Measurements from ENCODE around the gene COL15A1.

COL15A1 gene

GRCh38 chr9:98968601-98969337, 25.1 kb downstream of the COL15A1 start:
- Histone ChIP-seq H2BK120ac (ENCODE audit: insufficient read depth, low read length, poor library complexity) (no peak overlapping the region), H3K9ac (ENCODE audit: low read length) (no peak overlapping the region), H3K4ac (ENCODE audit: low read depth, low read length) (no peak overlapping the region), H3K27me3 (ENCODE audit: insufficient read depth, low read length) (no peaks in the 10 kb centered on the region), H4K8ac (ENCODE audit: low read depth, low read length) (no peak overlapping the region), H4K12ac (ENCODE audit: low read depth, low read length) (no peak overlapping the region), H2AK5ac (ENCODE audit: low read length) (no peak overlapping the region), H2BK12ac (ENCODE audit: low read length) (no peak overlapping the region), H3K4me1 (ENCODE audit: control insufficient read depth in 1 of 2, insufficient read depth in 2 of 2, low read length in 2 of 2) (peaks cover 7 to 8% of the 10 kb centered on the region in 2 experiments), H3K79me2 (ENCODE audit: control insufficient read depth, insufficient read depth, low read length, poor library complexity) (no peaks in the 10 kb centered on the region), H3K4me2 (ENCODE audit: low read length) (no peak overlapping the region), H3K14ac (ENCODE audit: low read length) (no peak overlapping the region), H3K18ac (ENCODE audit: low read length) (no peak overlapping the region), H3K27ac (ENCODE audit: low read depth, low read length) (no peak overlapping the region), H3K23ac (ENCODE audit: low read length) (no peak overlapping the region), H3K4me3 (ENCODE audit: low read depth, low read length) (no peak overlapping the region), H2BK5ac (ENCODE audit: low read depth, low read length, poor library complexity) (no peak overlapping the region), H2AFZ (ENCODE audit: insufficient read depth, low read length, poor library complexity) (no peak overlapping the region), H3K36me3 (ENCODE audit: control insufficient read depth in 1 of 2, insufficient read depth in 2 of 2, low read length in 2 of 2) (no peaks in the 10 kb centered on the region), H4K91ac (ENCODE audit: low read depth, low read length) (no peak overlapping the region), H3K79me1 (ENCODE audit: low read length) (no peaks in the 10 kb centered on the region), H3K9me3 (ENCODE audit: insufficient read depth, low read depth, low read length) (peaks cover 1% of the 10 kb centered on the region)
- no peak for DNase-seq
- WGBS (ENCODE audit: extremely low coverage, insufficient coverage, insufficient read length) = no CpG with 5 or more reads among the region's 6 CpGs

GRCh38 chr9:98970532-98971041, 26.9 kb downstream of the COL15A1 start:
- DNase-seq = no peak
- H3K4me1 ChIP-seq (ENCODE audit: control insufficient read depth in 1 of 2, insufficient read depth in 2 of 2, low read length in 2 of 2) = peaks cover 10 to 11% of the 10 kb centered on the region in 2 experiments
- H3K27me3 ChIP-seq (ENCODE audit: insufficient read depth, low read length) = no peaks in the 10 kb centered on the region
- H3K9me3 ChIP-seq (ENCODE audit: insufficient read depth, low read depth, low read length) = peaks cover 1% of the 10 kb centered on the region
- H3K18ac ChIP-seq (ENCODE audit: low read length) = no peak overlapping the region
- no peak overlapping the region for H4K91ac ChIP-seq (ENCODE audit: low read depth, low read length)
- H2BK12ac ChIP-seq (ENCODE audit: low read length) = no peak overlapping the region
- no peak overlapping the region for H4K12ac ChIP-seq (ENCODE audit: low read depth, low read length)
- H2BK120ac ChIP-seq (ENCODE audit: insufficient read depth, low read length, poor library complexity) = no peak overlapping the region
- no peak overlapping the region for H2AFZ ChIP-seq (ENCODE audit: insufficient read depth, low read length, poor library complexity)
- WGBS (ENCODE audit: extremely low coverage, insufficient coverage, insufficient read length) = 100% methylated on average over 6 of the region's 7 CpGs
- no peak overlapping the region for H2BK5ac ChIP-seq (ENCODE audit: low read depth, low read length, poor library complexity)
- H3K36me3 ChIP-seq (ENCODE audit: control insufficient read depth in 1 of 2, insufficient read depth in 2 of 2, low read length in 2 of 2) = no peaks in the 10 kb centered on the region
- no peaks in the 10 kb centered on the region for H3K79me1 ChIP-seq (ENCODE audit: low read length)
- H3K79me2 ChIP-seq (ENCODE audit: control insufficient read depth, insufficient read depth, low read length, poor library complexity) = no peaks in the 10 kb centered on the region
- no peak overlapping the region for H3K23ac ChIP-seq (ENCODE audit: low read length)
- H3K4me2 ChIP-seq (ENCODE audit: low read length) = no peak overlapping the region
- H2AK5ac ChIP-seq (ENCODE audit: low read length) = no peak overlapping the region
- no peak overlapping the region for H3K4me3 ChIP-seq (ENCODE audit: low read depth, low read length)
- H3K27ac ChIP-seq (ENCODE audit: low read depth, low read length) = no peak overlapping the region
- no peak overlapping the region for H3K9ac ChIP-seq (ENCODE audit: low read length)
- H4K8ac ChIP-seq (ENCODE audit: low read depth, low read length) = no peak overlapping the region
- H3K14ac ChIP-seq (ENCODE audit: low read length) = no peak overlapping the region
- H3K4ac ChIP-seq (ENCODE audit: low read depth, low read length) = no peak overlapping the region

- Histone ChIP-seq H4K12ac (ENCODE audit: low read depth, low read length) (no peak overlapping the region), H3K27me3 (ENCODE audit: insufficient read depth, low read length) (no peaks in the 10 kb centered on the region), H3K4ac (ENCODE audit: low read depth, low read length) (no peak overlapping the region), H3K4me3 (ENCODE audit: low read depth, low read length) (no peak overlapping the region), H3K4me2 (ENCODE audit: low read length) (no peak overlapping the region), H2AFZ (ENCODE audit: insufficient read depth, low read length, poor library complexity) (no peak overlapping the region), H3K14ac (ENCODE audit: low read length) (no peak overlapping the region), H4K8ac (ENCODE audit: low read depth, low read length) (no peak overlapping the region), H3K9ac (ENCODE audit: low read length) (no peak overlapping the region), H3K18ac (ENCODE audit: low read length) (no peak overlapping the region), H3K36me3 (ENCODE audit: control insufficient read depth in 1 of 2, insufficient read depth in 2 of 2, low read length in 2 of 2) (no peaks in the 10 kb centered on the region), H3K23ac (ENCODE audit: low read length) (no peak overlapping the region), H3K27ac (ENCODE audit: low read depth, low read length) (no peak overlapping the region), H3K4me1 (ENCODE audit: control insufficient read depth in 1 of 2, insufficient read depth in 2 of 2, low read length in 2 of 2) (peaks cover 10 to 11% of the 10 kb centered on the region in 2 experiments), H3K79me1 (ENCODE audit: low read length) (no peaks in the 10 kb centered on the region), H2BK5ac (ENCODE audit: low read depth, low read length, poor library complexity) (no peak overlapping the region), H3K9me3 (ENCODE audit: insufficient read depth, low read depth, low read length) (peaks cover 1% of the 10 kb centered on the region), H3K79me2 (ENCODE audit: control insufficient read depth, insufficient read depth, low read length, poor library complexity) (no peaks in the 10 kb centered on the region), H2BK120ac (ENCODE audit: insufficient read depth, low read length, poor library complexity) (no peak overlapping the region), H4K91ac (ENCODE audit: low read depth, low read length) (no peak overlapping the region), H2BK12ac (ENCODE audit: low read length) (no peak overlapping the region), H2AK5ac (ENCODE audit: low read length) (no peak overlapping the region)
- DNase-seq = peak in 1 of 2 donors; percentile 29
- no CpG with 5 or more reads among the region's 20 CpGs for WGBS (ENCODE audit: extremely low coverage, insufficient coverage, insufficient read length)
Observed at GRCh38 chr9:98971168-98971914, 27.6 kb downstream of the COL15A1 start.

- WGBS (ENCODE audit: extremely low coverage, insufficient coverage, insufficient read length) = no CpG with 5 or more reads among the region's 6 CpGs
- H3K9ac ChIP-seq (ENCODE audit: low read length) = no peak overlapping the region
Observed at GRCh38 chr9:98971915-98972223, 28.2 kb downstream of the COL15A1 start.

More at GRCh38 chr9:98971915-98972223, 28.2 kb downstream of the COL15A1 start:
- H3K79me2 ChIP-seq (ENCODE audit: control insufficient read depth, insufficient read depth, low read length, poor library complexity) = no peaks in the 10 kb centered on the region
- H3K4me3 ChIP-seq (ENCODE audit: low read depth, low read length) = no peak overlapping the region
- no peaks in the 10 kb centered on the region for H3K36me3 ChIP-seq (ENCODE audit: control insufficient read depth in 1 of 2, insufficient read depth in 2 of 2, low read length in 2 of 2)
- no peak overlapping the region for H2AFZ ChIP-seq (ENCODE audit: insufficient read depth, low read length, poor library complexity)
- H3K4me1 ChIP-seq (ENCODE audit: control insufficient read depth in 1 of 2, insufficient read depth in 2 of 2, low read length in 2 of 2) = peaks cover 10 to 11% of the 10 kb centered on the region in 2 experiments
- no peaks in the 10 kb centered on the region for H3K27me3 ChIP-seq (ENCODE audit: insufficient read depth, low read length)
- H2BK120ac ChIP-seq (ENCODE audit: insufficient read depth, low read length, poor library complexity) = no peak overlapping the region
- H2BK12ac ChIP-seq (ENCODE audit: low read length) = no peak overlapping the region
- H3K4me2 ChIP-seq (ENCODE audit: low read length) = no peak overlapping the region
- H4K12ac ChIP-seq (ENCODE audit: low read depth, low read length) = no peak overlapping the region
- no peak overlapping the region for H3K14ac ChIP-seq (ENCODE audit: low read length)
- H4K8ac ChIP-seq (ENCODE audit: low read depth, low read length) = no peak overlapping the region
- H3K27ac ChIP-seq (ENCODE audit: low read depth, low read length) = no peak overlapping the region
- H3K79me1 ChIP-seq (ENCODE audit: low read length) = no peaks in the 10 kb centered on the region
- no peak overlapping the region for H3K18ac ChIP-seq (ENCODE audit: low read length)
- no peak overlapping the region for H2BK5ac ChIP-seq (ENCODE audit: low read depth, low read length, poor library complexity)
- H3K23ac ChIP-seq (ENCODE audit: low read length) = no peak overlapping the region
- H3K4ac ChIP-seq (ENCODE audit: low read depth, low read length) = no peak overlapping the region
- DNase-seq = no peak
- H4K91ac ChIP-seq (ENCODE audit: low read depth, low read length) = no peak overlapping the region
- no peak overlapping the region for H2AK5ac ChIP-seq (ENCODE audit: low read length)
- peaks cover 1% of the 10 kb centered on the region for H3K9me3 ChIP-seq (ENCODE audit: insufficient read depth, low read depth, low read length)

All from trophoblast cell (in vitro differentiated cells and primary cell).